SU-DHL-6 (cell line): Measurements from ENCODE around the gene SACM1L.
"Not testable (repeated sequence)": the region's sequence is repeated elsewhere in the genome, so short reads cannot be mapped to it uniquely, and the experiment has no call there.

Experiments used
- H2AFZ ChIP-seq: fragments of 200-600 bp; sonication (generic); 2 replicates; pipeline ENCODE4 v1.6.1; 2014; ENCODE audit warnings: low read depth, mild to moderate bottlenecking, moderate library complexity, mixed read lengths, antibody characterized with exemption, low read length; ENCODE audit not compliant: severe bottlenecking
- H3F3A ChIP-seq: fragments of 200-600 bp; shearing (Covaris generic); 2 replicates; pipeline ENCODE4 v1.6.0; 2016; ENCODE audit warnings: antibody characterized with exemption, mild to moderate bottlenecking; ENCODE audit not compliant: insufficient read depth
- H3K27ac ChIP-seq: fragments of 200-600 bp; sonication (generic); 2 replicates; pipeline ENCODE4 v1.5.1; 2016; ENCODE audit warnings: low read depth, mild to moderate bottlenecking, low read length, moderate library complexity, mixed read lengths
- H3K27me3 ChIP-seq: fragments of 200-600 bp; sonication (generic), shearing (Covaris generic); 2 replicates; pipeline ENCODE4 v1.6.0; 2014; ENCODE audit warnings: mild to moderate bottlenecking, low read length
- H3K36me3 ChIP-seq: fragments of 200-600 bp; sonication (generic); 2 replicates; pipeline ENCODE4 v1.6.1; 2014; ENCODE audit warnings: mild to moderate bottlenecking, low read length, mixed read lengths
- H3K4me2 ChIP-seq: fragments of 300-600, 200-600 bp; shearing (Covaris generic), sonication (generic); 2 replicates; pipeline ENCODE4 v1.6.0; 2014; ENCODE audit warnings: low read length, low read depth, mild to moderate bottlenecking; ENCODE audit not compliant: poor library complexity, severe bottlenecking
- H3K4me3 ChIP-seq: fragments of 200-600 bp; sonication (generic); 2 replicates; pipeline ENCODE4 v1.5.1; 2014; ENCODE audit warnings: antibody characterized with exemption, low read length, mild to moderate bottlenecking, mixed read lengths; ENCODE audit not compliant: insufficient read depth, poor library complexity, severe bottlenecking
- H3K79me2 ChIP-seq: fragments of 200-600 bp; sonication (generic); 2 replicates; pipeline ENCODE4 v1.6.1; 2014; ENCODE audit warnings: mild to moderate bottlenecking, low read length, moderate library complexity; ENCODE audit not compliant: insufficient read depth
- H3K9ac ChIP-seq: fragments of 200-600 bp; sonication (generic); 2 replicates; pipeline ENCODE4 v1.7.0; 2014; ENCODE audit warnings: mild to moderate bottlenecking, low read length
- H3K9me2 ChIP-seq: fragments of 200-600 bp; sonication (generic); replicated peaks from 2 replicates; pipeline ENCODE4 v1.6.1; 2014; ENCODE audit warnings: low read length; ENCODE audit not compliant: insufficient read depth
- H3K9me3 ChIP-seq: fragments of 200-600 bp; sonication (generic); 2 replicates; pipeline ENCODE4 v1.6.1; 2014; ENCODE audit warnings: low read length, mixed read lengths; ENCODE audit not compliant: insufficient read depth
- H4K20me1 ChIP-seq: fragments of 200-600 bp; sonication (generic); 2 replicates; pipeline ENCODE4 v1.6.1; 2014; ENCODE audit warnings: low read depth, mild to moderate bottlenecking, antibody characterized with exemption, low read length, moderate library complexity, mixed read lengths
- CTCF ChIP-seq: fragments of 200-600 bp; sonication (generic); IDR thresholded peaks from one replicate; pipeline ENCODE4 v1.5.1; 2017; ENCODE audit warnings: antibody characterized with exemption, mild to moderate bottlenecking, low read length, moderate library complexity; ENCODE audit not compliant: insufficient read depth, poor library complexity, severe bottlenecking
- EZH2phosphoT487 ChIP-seq: fragments of 200-600 bp; sonication (generic), shearing (Covaris generic); conservative IDR thresholded peaks from 2 replicates; pipeline ENCODE4 v1.6.1; 2018; ENCODE audit warnings: mild to moderate bottlenecking, antibody characterized with exemption, low read length, moderate library complexity, mixed read lengths

The SACM1L gene

GRCh38 chr3:45683417-45684326, 5.5 kb upstream of the SACM1L start:
- Histone ChIP-seq H3K9ac (no peak overlapping the region), H3K9me3 (no peaks in the 10 kb centered on the region), H3K4me3 (no peak overlapping the region), H3K4me2 (no peak overlapping the region), H3K27me3 (no peaks in the 10 kb centered on the region), H4K20me1 (no peaks in the 10 kb centered on the region), H3K36me3 (no peaks in the 10 kb centered on the region), H2AFZ (no peak overlapping the region), H3K79me2 (no peaks in the 10 kb centered on the region), H3F3A (no peaks in the 10 kb centered on the region; the same call in 1 of the 2 replicates), H3K27ac (no peak overlapping the region), H3K9me2 (no peaks in the 10 kb centered on the region)
- TF ChIP-seq EZH2phosphoT487 = no peak
- no peak for TF ChIP-seq CTCF

GRCh38 chr3:45684327-45684892, 4.8 kb upstream of the SACM1L start:
- no peak for TF ChIP-seq EZH2phosphoT487
- no peak for TF ChIP-seq CTCF
- Histone ChIP-seq H3K9ac (no peak overlapping the region), H2AFZ (no peak overlapping the region), H3K9me3 (no peaks in the 10 kb centered on the region), H3K4me3 (no peak overlapping the region), H4K20me1 (no peaks in the 10 kb centered on the region), H3F3A (no peaks in the 10 kb centered on the region; the same call in 1 of the 2 replicates), H3K27me3 (no peaks in the 10 kb centered on the region), H3K36me3 (no peaks in the 10 kb centered on the region), H3K79me2 (0 out of 2 replicates have a peak, but pooled peaks cover under 1% of the 10 kb centered on the region), H3K4me2 (no peak overlapping the region), H3K9me2 (no peaks in the 10 kb centered on the region), H3K27ac (no peak overlapping the region)

GRCh38 chr3:45685722-45686121, 3.5 kb upstream of the SACM1L start:
- H3K27me3 ChIP-seq, H3K4me3 ChIP-seq, H3F3A ChIP-seq, H3K27ac ChIP-seq, H4K20me1 ChIP-seq, H3K9me2 ChIP-seq, H3K9me3 ChIP-seq, H3K36me3 ChIP-seq, H3K9ac ChIP-seq, H3K4me2 ChIP-seq, H2AFZ ChIP-seq: not testable (repeated sequence)
- H3K79me2 ChIP-seq = peaks cover 14% of the 10 kb centered on the region

- no peak overlapping the region for H3K4me3 ChIP-seq
- no peak for TF ChIP-seq CTCF
- no peak for TF ChIP-seq EZH2phosphoT487
- no peaks in the 10 kb centered on the region for H4K20me1 ChIP-seq
These were observed 2.3 kb upstream of the SACM1L start for GRCh38 chr3:45686850-45687249.

More at GRCh38 chr3:45686850-45687249, 2.3 kb upstream of the SACM1L start:
- no peaks in the 10 kb centered on the region for H3K9me3 ChIP-seq
- no peak overlapping the region for H2AFZ ChIP-seq
- no peaks in the 10 kb centered on the region for H3K9me2 ChIP-seq
- no peaks in the 10 kb centered on the region for H3K27me3 ChIP-seq
- no peaks in the 10 kb centered on the region for H3K36me3 ChIP-seq
- no peak overlapping the region for H3K4me2 ChIP-seq
- H3F3A ChIP-seq = peaks cover 6% of the 10 kb centered on the region; the same call in 1 of the 2 replicates
- H3K9ac ChIP-seq = no peak overlapping the region
- peaks cover 25% of the 10 kb centered on the region for H3K79me2 ChIP-seq
- no peak overlapping the region for H3K27ac ChIP-seq
